ENCODE results near the gene TJAP1.

TJAP1 gene

GRCh38 chr6:43477235-43478007, at the start of gene TJAP1:
TJAP1 (plus strand) TSS chr6:43477570; CDS start chr6:43499002, 21,432 bp downstream.
- DNase-seq (ENCODE audit: low read depth in 1 of 2, low spot score in 1 of 2) = peak; percentile 96 to 98

GRCh38 chr6:43428112-43428570, 49.2 kb upstream of the TJAP1 start:
- DNase-seq (ENCODE audit: low read depth in 1 of 2, low spot score in 1 of 2) = no peak

GRCh38 chr6:43428874-43429273, 48.5 kb upstream of the TJAP1 start:
- DNase-seq (ENCODE audit: low read depth in 1 of 2, low spot score in 1 of 2) = no peak

GRCh38 chr6:43432009-43432945, 45.1 kb upstream of the TJAP1 start:
- no peak for DNase-seq (ENCODE audit: low read depth in 1 of 2, low spot score in 1 of 2)

- DNase-seq (ENCODE audit: low read depth in 1 of 2, low spot score in 1 of 2) = no peak
Measured at GRCh38 chr6:43433148-43433547, 44.2 kb upstream of the TJAP1 start.

GRCh38 chr6:43434001-43434840, 43.1 kb upstream of the TJAP1 start:
- no peak for DNase-seq (ENCODE audit: low read depth in 1 of 2, low spot score in 1 of 2)

GRCh38 chr6:43434943-43435342, 42.4 kb upstream of the TJAP1 start:
- no peak for DNase-seq (ENCODE audit: low read depth in 1 of 2, low spot score in 1 of 2)

- no peak for DNase-seq (ENCODE audit: low read depth in 1 of 2, low spot score in 1 of 2)
Measured at GRCh38 chr6:43435682-43436437, 41.5 kb upstream of the TJAP1 start.

GRCh38 chr6:43436577-43437282, 40.6 kb upstream of the TJAP1 start:
- no peak for DNase-seq (ENCODE audit: low read depth in 1 of 2, low spot score in 1 of 2)

- no peak for DNase-seq (ENCODE audit: low read depth in 1 of 2, low spot score in 1 of 2)
Measured at GRCh38 chr6:43437700-43438099, 39.7 kb upstream of the TJAP1 start.

- DNase-seq (ENCODE audit: low read depth in 1 of 2, low spot score in 1 of 2) = no peak
Measured at GRCh38 chr6:43442935-43443334, 34.4 kb upstream of the TJAP1 start.

GRCh38 chr6:43444036-43444435, 33.3 kb upstream of the TJAP1 start:
- no peak for DNase-seq (ENCODE audit: low read depth in 1 of 2, low spot score in 1 of 2)

GRCh38 chr6:43444582-43444981, 32.8 kb upstream of the TJAP1 start:
- DNase-seq (ENCODE audit: low read depth in 1 of 2, low spot score in 1 of 2) = no peak

- no peak for DNase-seq (ENCODE audit: low read depth in 1 of 2, low spot score in 1 of 2)
Measured at GRCh38 chr6:43445576-43445975, 31.8 kb upstream of the TJAP1 start.

- DNase-seq (ENCODE audit: low read depth in 1 of 2, low spot score in 1 of 2) = no peak
Measured at GRCh38 chr6:43447604-43448003, 29.8 kb upstream of the TJAP1 start.

- no peak for DNase-seq (ENCODE audit: low read depth in 1 of 2, low spot score in 1 of 2)
Measured at GRCh38 chr6:43448916-43449315, 28.5 kb upstream of the TJAP1 start.

GRCh38 chr6:43450699-43451131, 26.7 kb upstream of the TJAP1 start:
- no peak for DNase-seq (ENCODE audit: low read depth in 1 of 2, low spot score in 1 of 2)

GRCh38 chr6:43451348-43451747, 26.0 kb upstream of the TJAP1 start:
- DNase-seq (ENCODE audit: low read depth in 1 of 2, low spot score in 1 of 2) = no peak

- DNase-seq (ENCODE audit: low read depth in 1 of 2, low spot score in 1 of 2) = no peak
Measured at GRCh38 chr6:43451939-43452338, 25.4 kb upstream of the TJAP1 start.

GRCh38 chr6:43452896-43453295, 24.5 kb upstream of the TJAP1 start:
- DNase-seq (ENCODE audit: low read depth in 1 of 2, low spot score in 1 of 2) = no peak

Measured in activated CD4-positive, alpha-beta T cell treated with anti-CD3 and anti-CD28 coated beads, Interleukin-2, amount 50 U/mL, for 24 hours (primary cell).